Suprapubic skin (tissue), 4 donors: ENCODE data around the gene ZNF146.
"Not testable (repeated sequence)": the region's sequence is repeated elsewhere in the genome, so short reads cannot be mapped to it uniquely, and the experiment has no call there.

ENCODE experiments used
- CTCF ChIP-seq, 2 donors: fragments of 200-600 bp in 1 of 2; fragments of 450-650 bp in 1 of 2; sonication (generic) in 1 of 2; IDR thresholded peaks; one replicate each; pipeline ENCODE4 v1.5.1; 2016 to 2019; ENCODE audit warnings: antibody characterized with exemption in 2 of 2, mild to moderate bottlenecking in 1 of 2, moderate library complexity in 1 of 2
- EP300 ChIP-seq: sonication (generic); formaldehyde crosslinking; IDR thresholded peaks from one replicate; pipeline ENCODE4 v1.6.1; 2017; ENCODE audit warnings: antibody characterized with exemption
- POLR2A ChIP-seq, 2 donors: fragments of 450-650 bp; IDR thresholded peaks; one replicate each; pipeline ENCODE4 v1.6.1; 2017; ENCODE audit warnings: antibody characterized with exemption in 2 of 2, mild to moderate bottlenecking in 2 of 2, moderate library complexity in 2 of 2
- POLR2AphosphoS5 ChIP-seq, 3 donors: sonication (generic); formaldehyde crosslinking; IDR thresholded peaks; one replicate each; pipeline ENCODE4 v1.6.1; 2017; ENCODE audit warnings: antibody characterized with exemption in 3 of 3

- TF ChIP-seq CTCF (IDR thresholded peaks at IDR 0.05); EP300; POLR2A (IDR thresholded peaks at IDR 0.05); POLR2AphosphoS5 (IDR thresholded peaks at IDR 0.05): not testable (repeated sequence)
Measured at GRCh38 chr19:36268591-36268990, 53.7 kb downstream of the ZNF146 start.
